Body of pancreas (tissue), 4 donors: ENCODE measurements around the gene DYNC1LI1. TPM values are rescaled to one million over a fixed set of nuclear protein-coding genes. Genes with fewer than 3 reads are reported as not detected.
"Not testable (repeated sequence)": the region's sequence is repeated elsewhere in the genome, so short reads cannot be mapped to it uniquely, and the experiment has no call there.

ENCODE experiments used
- ATAC-seq: fragments of 150-250 bp; one replicate; pipeline ENCODE4 v1.9.1; 2016
- DNase-seq, 4 donors: peaks; one replicate each; pipeline ENCODE4 v3.0.0-alpha.2; 2019
- H3K27ac ChIP-seq, 4 donors: fragments of 200-600 bp; sonication (generic); 1 replicate in 3 of 4; 2 replicates in 1 of 4; pipeline versions ENCODE4 v1.5.1 to v1.6.1; 2016 to 2019; ENCODE audit warnings: mild to moderate bottlenecking in 1 of 4, mixed read lengths in 1 of 4, moderate library complexity in 1 of 4
- H3K27me3 ChIP-seq, 2 donors: fragments of 200-600 bp; sonication (generic); one replicate each; pipeline ENCODE4 v1.6.0; 2016; ENCODE audit warnings: mild to moderate bottlenecking in 1 of 2
- H3K36me3 ChIP-seq, 2 donors: fragments of 200-600 bp; sonication (generic); replicated peaks in 1 of 2; 2 replicates each; pipeline ENCODE4 v1.5.1; 2016; ENCODE audit warnings: low read depth in 2 of 2; ENCODE audit not compliant: insufficient read depth in 1 of 2
- H3K4me1 ChIP-seq: fragments of 200-600 bp; sonication (generic); one replicate; pipeline ENCODE4 v1.6.0; 2016
- H3K4me3 ChIP-seq, 2 donors: fragments of 200-600 bp; sonication (generic); 1 replicate in 1 of 2; 2 replicates in 1 of 2; pipeline ENCODE4 v1.5.1; 2016 to 2019
- H3K9me3 ChIP-seq, 3 donors: fragments of 200-600 bp; sonication (generic); 1 replicate in 2 of 3; 2 replicates in 1 of 3; pipeline ENCODE4 v1.5.1; 2016
- POLR2A ChIP-seq, 3 donors: fragments of 450-650 bp; IDR thresholded peaks; one replicate each; pipeline ENCODE4 v1.6.1; 2016; ENCODE audit warnings: antibody characterized with exemption in 3 of 3, mild to moderate bottlenecking in 2 of 3
- WGBS, 2 donors: methylation state at CpG; one replicate each; pipeline ENCODE4 v1.1.5; 2017; 5-methylcytosine and 5-hydroxymethylcytosine counted together
- intact Hi-C: fragments of 100-400 bp; cut with DNase I; formaldehyde crosslinking; loops from one replicate; pipeline ENCODE4 v1.15.1; 2023
- total RNA-seq, 2 donors: library from RNA; depleted of rRNA; stranded (reverse); fragments of >200 nt; gene quantifications; one replicate each; pipeline ENCODE4 v1.1.0, GENCODE V29; 2016
- TF ChIP-seq, protein P1 (sequence below), 7 experiments: fragments of 450-650 bp in 4 of 7; fragments of 200-600 bp in 3 of 7; sonication (generic) in 3 of 7; IDR thresholded peaks; one replicate each; pipeline ENCODE4 v1.5.1; 2016 to 2019; ENCODE audit warnings: antibody characterized with exemption in 7 of 7

The DYNC1LI1 gene
- total RNA-seq, 2 donors from 2014 or later: 7.6 to 16.3 TPM

DNA sequence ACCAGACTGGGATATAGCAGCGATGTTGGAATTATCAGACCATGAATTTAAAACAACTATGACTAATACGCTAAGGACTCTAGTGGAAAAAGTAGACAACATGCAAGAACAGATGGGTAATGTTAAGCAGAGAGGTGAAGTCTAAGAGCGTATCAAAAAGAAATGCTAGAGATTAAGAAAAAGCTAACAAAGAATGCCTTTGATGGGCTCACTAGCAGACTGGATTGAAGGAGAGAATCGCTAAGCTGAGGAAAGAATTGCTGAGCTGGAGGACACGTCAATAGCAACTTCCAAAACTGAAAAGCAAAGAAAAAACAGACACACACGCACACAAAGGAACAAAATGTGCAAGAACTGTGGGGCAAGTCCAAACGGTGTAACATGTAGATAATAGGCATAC lies 48.0 kb downstream of the DYNC1LI1 start:
- TF ChIP-seq POLR2A (IDR thresholded peaks at IDR 0.05): no peak
- TF ChIP-seq, protein P1, sequence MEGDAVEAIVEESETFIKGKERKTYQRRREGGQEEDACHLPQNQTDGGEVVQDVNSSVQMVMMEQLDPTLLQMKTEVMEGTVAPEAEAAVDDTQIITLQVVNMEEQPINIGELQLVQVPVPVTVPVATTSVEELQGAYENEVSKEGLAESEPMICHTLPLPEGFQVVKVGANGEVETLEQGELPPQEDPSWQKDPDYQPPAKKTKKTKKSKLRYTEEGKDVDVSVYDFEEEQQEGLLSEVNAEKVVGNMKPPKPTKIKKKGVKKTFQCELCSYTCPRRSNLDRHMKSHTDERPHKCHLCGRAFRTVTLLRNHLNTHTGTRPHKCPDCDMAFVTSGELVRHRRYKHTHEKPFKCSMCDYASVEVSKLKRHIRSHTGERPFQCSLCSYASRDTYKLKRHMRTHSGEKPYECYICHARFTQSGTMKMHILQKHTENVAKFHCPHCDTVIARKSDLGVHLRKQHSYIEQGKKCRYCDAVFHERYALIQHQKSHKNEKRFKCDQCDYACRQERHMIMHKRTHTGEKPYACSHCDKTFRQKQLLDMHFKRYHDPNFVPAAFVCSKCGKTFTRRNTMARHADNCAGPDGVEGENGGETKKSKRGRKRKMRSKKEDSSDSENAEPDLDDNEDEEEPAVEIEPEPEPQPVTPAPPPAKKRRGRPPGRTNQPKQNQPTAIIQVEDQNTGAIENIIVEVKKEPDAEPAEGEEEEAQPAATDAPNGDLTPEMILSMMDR (IDR thresholded peaks at IDR 0.05): no peak
- WGBS, 2 donors: 77 to 81% methylated on average over 7 of the region's 7 CpGs
- Histone ChIP-seq H3K4me3 (no peak overlapping the region), H3K36me3 (peaks cover 0 to 8% of the 10 kb centered on the region in 2 donors), H3K27ac (no peak overlapping the region), H3K4me1 (no peaks in the 10 kb centered on the region), H3K27me3 (no peaks in the 10 kb centered on the region), H3K9me3 (no peaks in the 10 kb centered on the region)
- DNase-seq: no peak
- no peak for ATAC-seq
- intact Hi-C loops: no loop called here

DNA sequence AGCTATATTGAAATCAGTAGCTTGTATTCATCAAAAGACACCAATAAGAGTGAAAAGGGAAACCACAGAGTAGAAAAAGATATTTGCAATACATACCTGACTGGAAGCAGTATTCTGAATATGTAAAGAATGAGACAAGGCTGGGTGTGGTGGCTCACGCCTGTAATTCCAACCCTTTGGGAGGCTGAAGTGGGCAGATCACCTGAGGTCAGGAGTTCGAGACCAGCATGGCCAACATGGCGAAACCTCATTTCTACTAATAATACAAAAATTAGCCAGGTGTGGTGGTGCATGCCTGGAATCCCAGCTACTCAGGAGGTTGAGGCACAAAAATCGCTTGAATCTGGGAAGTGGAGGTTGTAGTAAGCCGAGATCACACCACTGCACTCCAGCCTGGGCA lies 51.7 kb downstream of the DYNC1LI1 start:
- H3K36me3 ChIP-seq, ATAC-seq, H3K9me3 ChIP-seq, H3K27me3 ChIP-seq, H3K4me1 ChIP-seq, H3K4me3 ChIP-seq, intact Hi-C loops, DNase-seq, H3K27ac ChIP-seq: not testable (repeated sequence)
- 92 to 100% methylated on average over 5 of the region's 5 CpGs for WGBS, 2 donors

DNA sequence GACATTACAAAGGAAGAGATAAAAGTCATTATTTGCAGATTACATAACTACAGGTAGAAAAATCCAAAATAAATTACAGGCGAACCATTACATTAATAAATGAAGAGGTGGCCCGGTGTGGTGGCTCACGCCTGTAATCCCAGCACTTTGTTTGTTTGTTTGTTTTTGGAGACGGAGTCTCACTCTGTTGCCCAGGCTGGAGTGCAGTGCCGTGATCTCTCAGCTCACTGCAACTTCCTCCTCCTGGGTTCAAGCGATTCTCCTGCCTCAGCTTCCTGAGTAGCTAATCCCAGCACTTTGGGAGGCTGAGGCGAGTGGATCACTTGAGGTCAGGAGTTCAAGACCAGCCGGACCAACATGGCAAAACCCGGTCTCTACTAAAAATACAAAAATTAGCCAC lies 53.9 kb downstream of the DYNC1LI1 start:
- H3K9me3 ChIP-seq, intact Hi-C loops, H3K27me3 ChIP-seq, DNase-seq, ATAC-seq, H3K4me1 ChIP-seq, H3K36me3 ChIP-seq, H3K4me3 ChIP-seq: not testable (repeated sequence)
- 80 to 83% methylated on average over 9 of the region's 9 CpGs for WGBS, 2 donors
- H3K27ac ChIP-seq: peak overlapping the region in 1 of 4 donors; percentile 53

DNA sequence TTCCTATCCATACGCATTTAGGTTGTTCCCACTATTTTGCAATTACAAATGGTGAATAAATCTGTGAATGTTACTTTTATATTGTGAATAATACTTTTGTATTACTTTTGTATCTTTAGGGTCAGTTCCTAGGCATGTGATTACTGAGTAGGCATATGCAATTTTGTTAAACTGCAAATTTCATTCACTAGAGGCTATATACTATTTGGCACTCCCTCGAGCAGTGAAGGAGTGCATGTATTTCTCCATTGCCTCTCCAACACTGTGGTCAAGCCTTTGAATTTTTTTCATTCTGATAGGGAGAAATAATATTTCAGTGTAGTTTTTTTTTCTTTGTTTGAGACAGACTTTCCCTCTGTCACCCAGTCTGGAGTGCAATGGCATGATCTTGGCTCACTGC lies 59.7 kb downstream of the DYNC1LI1 start:
- WGBS, 2 donors: 56 to 68% methylated on average over 2 of the region's 2 CpGs
- no peak overlapping the region for H3K27ac ChIP-seq
- no peaks in the 10 kb centered on the region for H3K27me3 ChIP-seq
- no peaks in the 10 kb centered on the region for H3K4me1 ChIP-seq
- intact Hi-C loops: loop anchor here (5.0 kb wide), 1 partner anchor 151 kb away; no protein-coding TSS in a partner anchor
- TF ChIP-seq, protein P1 (IDR thresholded peaks at IDR 0.05): no peak
- no peak for TF ChIP-seq POLR2A (IDR thresholded peaks at IDR 0.05)
- DNase-seq (no peak), ATAC-seq (no peak)
- no peaks in the 10 kb centered on the region for H3K9me3 ChIP-seq
- no peak overlapping the region for H3K4me3 ChIP-seq
- H3K36me3 ChIP-seq: no peaks in the 10 kb centered on the region

DNA sequence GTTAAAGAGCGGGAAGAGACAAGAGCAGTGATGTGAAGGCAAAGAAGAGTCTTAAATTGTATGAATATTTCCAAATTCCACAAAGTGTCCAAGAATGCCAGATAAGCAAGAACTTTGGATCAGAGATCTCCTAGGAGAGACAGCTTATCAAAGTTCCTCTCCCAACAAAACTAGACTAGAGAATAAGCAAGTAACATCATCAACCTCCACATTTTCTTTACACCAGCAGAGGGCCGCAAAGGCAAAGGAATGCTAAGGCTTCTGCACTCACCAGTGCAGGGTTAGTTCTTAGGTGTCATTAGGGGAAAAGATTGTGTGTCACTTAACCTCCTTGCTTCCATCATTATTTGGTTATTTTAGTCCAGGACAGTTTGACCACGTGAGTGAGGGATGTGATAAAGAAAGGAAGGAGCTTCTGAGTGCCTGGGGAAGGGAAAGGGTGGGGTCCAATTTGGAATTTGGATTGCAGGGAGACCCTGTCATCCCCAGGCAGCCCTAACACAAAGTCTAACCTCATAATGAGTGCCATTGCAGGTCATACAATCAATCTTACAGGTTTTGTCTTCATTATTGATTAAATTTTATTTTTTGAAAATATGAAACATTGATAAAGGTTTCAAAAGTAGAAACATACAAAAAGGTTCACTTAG lies 60.5 kb downstream of the DYNC1LI1 start:
- H3K4me1 ChIP-seq: no peaks in the 10 kb centered on the region
- H3K4me3 ChIP-seq: no peak overlapping the region
- no peaks in the 10 kb centered on the region for H3K36me3 ChIP-seq
- DNase-seq (peak; percentile 61 to 80 (median 72)), ATAC-seq (peak; percentile 80)
- WGBS, 2 donors: 31 to 35% methylated on average over 3 of the region's 3 CpGs
- H3K27ac ChIP-seq: no peak overlapping the region
- H3K9me3 ChIP-seq: no peaks in the 10 kb centered on the region
- no peak for TF ChIP-seq POLR2A (IDR thresholded peaks at IDR 0.05)
- TF ChIP-seq, protein P1 (IDR thresholded peaks at IDR 0.05): peak; percentile 39 to 93 (median 84)
- intact Hi-C loops: loop anchor here (5.0 kb wide), 1 partner anchor 152 kb away; no protein-coding TSS in a partner anchor
- H3K27me3 ChIP-seq: no peaks in the 10 kb centered on the region

DNA sequence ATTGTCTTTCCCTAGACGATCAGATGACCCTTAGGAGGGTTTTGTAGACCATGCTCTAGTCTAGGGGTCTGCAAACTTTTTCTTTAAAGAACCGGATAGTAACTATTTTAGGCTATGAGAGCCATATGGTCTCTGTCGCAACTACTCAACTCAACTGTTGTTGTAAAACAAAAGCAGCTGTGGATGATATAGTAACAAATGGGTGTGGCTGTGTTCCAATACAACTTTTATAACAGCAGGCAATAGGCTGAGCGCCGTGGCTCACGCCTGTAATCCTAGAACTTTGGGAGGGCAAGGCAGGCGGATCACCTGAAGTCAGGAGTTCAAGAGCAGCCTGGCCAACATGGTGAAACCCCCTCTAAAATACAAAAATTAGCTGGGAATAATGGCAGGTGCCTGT lies 61.9 kb downstream of the DYNC1LI1 start:
- no peaks in the 10 kb centered on the region for H3K27me3 ChIP-seq
- H3K4me1 ChIP-seq: no peaks in the 10 kb centered on the region
- TF ChIP-seq, protein P1 (IDR thresholded peaks at IDR 0.05): no peak
- TF ChIP-seq POLR2A (IDR thresholded peaks at IDR 0.05): no peak
- ATAC-seq (no peak), DNase-seq (no peak)
- H3K9me3 ChIP-seq: no peaks in the 10 kb centered on the region
- 42 to 53% methylated on average over 7 of the region's 7 CpGs for WGBS, 2 donors
- intact Hi-C loops: no loop called here
- H3K36me3 ChIP-seq: no peaks in the 10 kb centered on the region
- no peak overlapping the region for H3K4me3 ChIP-seq
- H3K27ac ChIP-seq: no peak overlapping the region
